H1 (cell line): ENCODE data around the gene PPME1. TPM values are rescaled to one million over a fixed set of nuclear protein-coding genes. Genes with fewer than 3 reads are reported as not detected.

ENCODE experiments used
- CTCF ChIA-PET: fragments of 300-600 bp; sonication (Branson Sonifier 250); formaldehyde crosslinking; loops from one replicate; lab custom pipeline; 2021; ENCODE audit not compliant: partially characterized antibody; lab: Charles Lee
- POLR2A ChIA-PET: fragments of 300-600 bp; sonication (Branson Sonifier 250); formaldehyde crosslinking; loops from one replicate; lab custom pipeline; 2021; ENCODE audit warnings: inconsistent platforms; ENCODE audit not compliant: partially characterized antibody; lab: Charles Lee
- DNase-seq, 2 experiments: peaks; one replicate each; pipeline versions ENCODE4 v3.0.0 to v3.0.0-alpha.2; 2010 to 2022; ENCODE audit warnings: low spot score in 2 of 2, low read depth in 1 of 2, mixed read lengths in 1 of 2
- FAIRE-seq: peaks from 2 replicates; lab custom pipeline; 2011; peaks lifted over from hg19 to GRCh38; lab: Jason Lieb, UNC
- H2AFZ ChIP-seq: 2 replicates; pipeline ENCODE4 v1.8.1; 2012; ENCODE audit warnings: low read length, inconsistent platforms
- H2AK5ac ChIP-seq: 2 replicates; pipeline ENCODE4 v1.6.1; 2013; ENCODE audit warnings: low read depth, low read length
- H2BK120ac ChIP-seq: replicated peaks from 2 replicates; pipeline ENCODE3; 2013; ENCODE audit warnings: low read depth, low read length, inconsistent platforms
- H2BK12ac ChIP-seq: 2 replicates; pipeline ENCODE4 v1.6.1; 2013; ENCODE audit warnings: low read depth, low read length
- H2BK15ac ChIP-seq: 2 replicates; pipeline ENCODE4 v1.6.1; 2013; ENCODE audit warnings: low read length
- H2BK20ac ChIP-seq: 2 replicates; pipeline ENCODE4 v1.6.1; 2013; ENCODE audit warnings: low read length
- H2BK5ac ChIP-seq: 2 replicates; pipeline ENCODE4 v1.6.1; 2013; ENCODE audit warnings: low read depth, low read length
- H3K14ac ChIP-seq: 2 replicates; pipeline ENCODE4 v1.6.1; 2013; ENCODE audit warnings: inconsistent platforms; ENCODE audit not compliant: insufficient read length
- H3K18ac ChIP-seq: 2 replicates; pipeline ENCODE4 v1.6.1; 2013; ENCODE audit warnings: low read length; ENCODE audit errors: extremely low read depth
- H3K23ac ChIP-seq: 2 replicates; pipeline ENCODE4 v1.6.1; 2013; ENCODE audit warnings: inconsistent platforms; ENCODE audit not compliant: insufficient read length
- H3K23me2 ChIP-seq: 2 replicates; pipeline ENCODE4 v1.6.1; 2013; ENCODE audit warnings: low read depth, low read length
- H3K27ac ChIP-seq: 2 replicates; pipeline ENCODE4 v1.6.1; 2011; ENCODE audit warnings: low read depth, low read length, inconsistent platforms
- H3K27me3 ChIP-seq, 4 experiments: replicated peaks in 1 of 4; 1 replicate in 1 of 4; 2 replicates in 3 of 4; pipeline versions ENCODE4 v1.6.1 to v1.8.1; 2011 to 2013; ENCODE audit warnings: low read length in 3 of 4, mild to moderate bottlenecking in 3 of 4, inconsistent platforms in 2 of 4, mixed read lengths in 2 of 4, moderate library complexity in 1 of 4; ENCODE audit not compliant: control insufficient read depth in 3 of 4, insufficient read depth in 3 of 4; ENCODE audit errors: extremely low read depth in 1 of 4
- H3K36me3 ChIP-seq, 4 experiments: 2 replicates each; pipeline versions ENCODE4 v1.6.1 to v1.8.1; 2011 to 2013; ENCODE audit warnings: mild to moderate bottlenecking in 4 of 4, low read length in 3 of 4, moderate library complexity in 2 of 4, control low read depth in 1 of 4, inconsistent platforms in 1 of 4; ENCODE audit not compliant: insufficient read depth in 4 of 4, control insufficient read depth in 2 of 4
- H3K4ac ChIP-seq: replicated peaks from 2 replicates; pipeline ENCODE3; 2013; ENCODE audit warnings: low read length, low read depth, mixed read lengths, inconsistent platforms; ENCODE audit not compliant: insufficient read length
- H3K4me1 ChIP-seq, 4 experiments: replicated peaks in 1 of 4; 1 replicate in 1 of 4; 2 replicates in 3 of 4; pipeline versions ENCODE4 v1.6.1 to v1.8.1; 2011 to 2013; ENCODE audit warnings: low read length in 3 of 4, inconsistent platforms in 2 of 4, mixed read lengths in 1 of 4; ENCODE audit not compliant: insufficient read depth in 4 of 4, control insufficient read depth in 3 of 4
- H3K4me2 ChIP-seq, 2 experiments: 2 replicates each; pipeline versions ENCODE4 v1.6.1 to v1.8.1; 2011 to 2013; ENCODE audit warnings: low read depth in 2 of 2, low read length in 2 of 2, control low read depth in 1 of 2, inconsistent platforms in 1 of 2, mild to moderate bottlenecking in 1 of 2; ENCODE audit not compliant: insufficient read depth in 1 of 2
- H3K4me3 ChIP-seq, 4 experiments: fragments of 200-600, 300-600 bp in 1 of 4; sonication (generic), shearing (Covaris generic), sonication (Bioruptor Twin) in 1 of 4; 2 replicates each; pipeline versions ENCODE4 v1.5.1 to v1.8.1; 2011 to 2016; ENCODE audit warnings: low read length in 4 of 4, low read depth in 3 of 4, control low read depth in 2 of 4, inconsistent platforms in 2 of 4, mild to moderate bottlenecking in 2 of 4, mixed read lengths in 1 of 4, moderate library complexity in 1 of 4; ENCODE audit not compliant: insufficient read depth in 2 of 4; ENCODE audit errors: extremely low read depth in 1 of 4
- H3K56ac ChIP-seq: replicated peaks from 2 replicates; pipeline ENCODE3; 2013; ENCODE audit warnings: low read depth, mild to moderate bottlenecking, mixed read lengths, low read length, inconsistent platforms; ENCODE audit not compliant: insufficient read length
- H3K79me1 ChIP-seq: 2 replicates; pipeline ENCODE4 v1.6.1; 2013; ENCODE audit warnings: low read depth, low read length, control low read depth
- H3K79me2 ChIP-seq, 2 experiments: 2 replicates each; pipeline versions ENCODE4 v1.6.1 to v1.8.1; 2012 to 2013; ENCODE audit warnings: low read length in 2 of 2, mild to moderate bottlenecking in 2 of 2, inconsistent platforms in 1 of 2; ENCODE audit not compliant: insufficient read depth in 2 of 2, control insufficient read depth in 1 of 2
- H3K9ac ChIP-seq, 4 experiments: replicated peaks in 1 of 4; 1 replicate in 1 of 4; 2 replicates in 3 of 4; pipeline versions ENCODE4 v1.6.1 to v1.8.1; 2011 to 2013; ENCODE audit warnings: low read depth in 3 of 4, low read length in 3 of 4, control low read depth in 2 of 4, mild to moderate bottlenecking in 2 of 4, moderate library complexity in 2 of 4, inconsistent platforms in 1 of 4; ENCODE audit errors: extremely low read depth in 1 of 4
- H3K9me3 ChIP-seq, 2 experiments: 2 replicates each; pipeline versions ENCODE4 v1.6.1 to v1.8.1; 2012 to 2013; ENCODE audit warnings: mild to moderate bottlenecking in 2 of 2, moderate library complexity in 2 of 2, control low read depth in 1 of 2, inconsistent platforms in 1 of 2, low read depth in 1 of 2, low read length in 1 of 2, mixed read lengths in 1 of 2; ENCODE audit not compliant: insufficient read depth in 2 of 2
- H4K20me1 ChIP-seq, 2 experiments: replicated peaks in 1 of 2; 2 replicates each; pipeline versions ENCODE3 to v1.8.1; 2011 to 2013; ENCODE audit warnings: inconsistent platforms in 2 of 2, low read length in 2 of 2, mild to moderate bottlenecking in 1 of 2; ENCODE audit not compliant: insufficient read depth in 2 of 2, control insufficient read depth in 1 of 2
- H4K5ac ChIP-seq: 2 replicates; pipeline ENCODE4 v1.6.1; 2013; ENCODE audit warnings: low read length, low read depth, mixed read lengths, inconsistent platforms; ENCODE audit not compliant: insufficient read length
- H4K8ac ChIP-seq: 2 replicates; pipeline ENCODE4 v1.8.0; 2013; ENCODE audit warnings: mild to moderate bottlenecking, moderate library complexity, low read length, inconsistent platforms; ENCODE audit not compliant: insufficient read depth; ENCODE audit errors: extremely low read depth
- H4K91ac ChIP-seq: replicated peaks from 2 replicates; pipeline ENCODE3; 2013; ENCODE audit warnings: low read length, mixed read lengths, inconsistent platforms; ENCODE audit not compliant: insufficient read length
- BRCA1 ChIP-seq: IDR thresholded peaks from 2 replicates; pipeline ENCODE4 v1.6.1; 2012; ENCODE audit warnings: low read depth, low read length, improper control_type of control experiment
- CEBPB ChIP-seq: IDR thresholded peaks from 2 replicates; pipeline ENCODE4 v1.6.1; 2012; ENCODE audit warnings: low read depth, low read length
- CHD2 ChIP-seq: IDR thresholded peaks from 2 replicates; pipeline ENCODE4 v1.6.1; 2012; ENCODE audit warnings: low read length, improper control_type of control experiment
- HDAC6 ChIP-seq: IDR thresholded peaks from one replicate; pipeline ENCODE4 v1.7.1; 2012; ENCODE audit warnings: low read depth, mild to moderate bottlenecking, inconsistent platforms, low read length, moderate library complexity
- JUND ChIP-seq: IDR thresholded peaks from 2 replicates; pipeline ENCODE4 v1.6.1; 2011; ENCODE audit warnings: mild to moderate bottlenecking, improper control_type of control experiment, low read length
- MAFK ChIP-seq: IDR thresholded peaks from 2 replicates; pipeline ENCODE4 v1.6.1; 2012; ENCODE audit warnings: low read depth, mild to moderate bottlenecking, improper control_type of control experiment, low read length
- POLR2A ChIP-seq, 2 experiments: IDR thresholded peaks; 1 replicate in 1 of 2; 2 replicates in 1 of 2; pipeline ENCODE4 v1.6.1; 2011; ENCODE audit warnings: low read depth in 2 of 2, low read length in 2 of 2, mild to moderate bottlenecking in 2 of 2; ENCODE audit errors: control extremely low read depth in 1 of 2
- POLR2AphosphoS5 ChIP-seq: IDR thresholded peaks from 2 replicates; pipeline ENCODE4 v1.6.1; 2011; ENCODE audit warnings: low read depth, low read length
- RFX5 ChIP-seq: IDR thresholded peaks from 2 replicates; pipeline ENCODE4 v1.6.1; 2011; ENCODE audit warnings: low read depth, low read length, improper control_type of control experiment, borderline replicate concordance
- SIN3A ChIP-seq, 2 experiments: IDR thresholded peaks in 1 of 2; conservative IDR thresholded peaks in 1 of 2; 2 replicates each; pipeline ENCODE4 v1.6.1; 2011 to 2012; ENCODE audit warnings: low read length in 2 of 2, improper control_type of control experiment in 1 of 2, low read depth in 1 of 2, mild to moderate bottlenecking in 1 of 2
- SUZ12 ChIP-seq: fragments of 200-600 bp; sonication (generic); IDR thresholded peaks from 2 replicates; pipeline ENCODE4 v1.6.1; 2012; ENCODE audit warnings: mild to moderate bottlenecking, inconsistent platforms, low read length, moderate library complexity, mixed read lengths
- TAF1 ChIP-seq: IDR thresholded peaks from 2 replicates; pipeline ENCODE4 v1.6.1; 2011; ENCODE audit warnings: mild to moderate bottlenecking, low read depth, low read length
- TCF12 ChIP-seq: IDR thresholded peaks from 2 replicates; pipeline ENCODE4 v1.6.1; 2011; ENCODE audit warnings: low read depth, mild to moderate bottlenecking, low read length
- WGBS, 2 experiments: shearing (Covaris generic) in 1 of 2; methylation state at CpG; one replicate each; pipeline versions ENCODE4 v1.1.6 to v1.1.7; 2013 to 2015; ENCODE audit warnings: low lambda C conversion rate in 2 of 2, mixed read lengths in 2 of 2, inconsistent platforms in 1 of 2, low coverage in 1 of 2, missing lambda C conversion rate in 1 of 2; ENCODE audit not compliant: insufficient replicate concordance in 2 of 2, insufficient coverage in 1 of 2, insufficient read length in 1 of 2; ENCODE audit errors: extremely low coverage in 1 of 2, missing lambda C conversion rate in 1 of 2; 5-methylcytosine and 5-hydroxymethylcytosine counted together
- polyA plus RNA-seq, 7 experiments: library from polyadenylated mRNA; depleted of rRNA in 3 of 7; stranded (reverse) in 5 of 7; unstranded in 2 of 7; fragments of >200 nt in 5 of 7; fragments of 200-250 nt in 2 of 7; gene quantifications; 1 replicate in 5 of 7; 2 replicates in 1 of 7; 4 replicates in 1 of 7; pipeline versions ENCODE4 v1.2.1 to v1.2.3, GENCODE V29; 2011 to 2013; ENCODE audit warnings: missing spikeins in 2 of 7, mixed read lengths in 2 of 7
- total RNA-seq: library from RNA; stranded (reverse); fragmentation: NEBNext Ultra II Directional; extraction: Animal tissue kit (Norgen Biotek cat#: 25700); gene quantifications from 2 replicates; pipeline ENCODE4 v1.2.1, GENCODE V29; 2021

Gene PPME1
- total and polyA plus RNA-seq, 2 of the 8 experiments (the other 6 are each of a cell fraction or from before 2014, with no cell fraction given), result 55.1 to 64.5 TPM

- Histone ChIP-seq H3K79me2 (no peaks in the 10 kb centered on the region), H3K4me1 (no peaks in the 10 kb centered on the region), H4K91ac (no peak overlapping the region), H2AK5ac (no peak overlapping the region), H3K27me3 (no peaks in the 10 kb centered on the region), H3K9ac (no peak overlapping the region), H3K36me3 (no peaks in the 10 kb centered on the region), H3K4me2 (no peak overlapping the region), H2BK5ac (no peak overlapping the region), H4K20me1 (no peaks in the 10 kb centered on the region), H2AFZ (no peak overlapping the region), H2BK20ac (no peak overlapping the region), H3K18ac (no peak overlapping the region), H3K4ac (no peak overlapping the region), H2BK15ac (no peak overlapping the region), H3K9me3 (no peaks in the 10 kb centered on the region), H2BK12ac (no peak overlapping the region), H4K8ac (no peak overlapping the region), H3K14ac (no peak overlapping the region), H3K27ac (no peak overlapping the region), H3K79me1 (no peaks in the 10 kb centered on the region), H2BK120ac (no peak overlapping the region), H4K5ac (no peak overlapping the region), H3K23ac (no peak overlapping the region), H3K56ac (no peak overlapping the region), H3K4me3 (no peak overlapping the region), H3K23me2 (no peaks in the 10 kb centered on the region)
- 80% methylated on average over 4 of the region's 4 CpGs; no CpG with 5 or more reads in 1 of the 2 experiments for WGBS, 2 experiments
- no peak for FAIRE-seq
- CTCF ChIA-PET, result interaction anchor here (0.9 to 2.0 kb wide), 4 partner anchors 10 to 434 kb away, joined by 3 to 19 read pairs (median 4); no protein-coding TSS in a partner anchor
- POLR2A ChIA-PET, result no interaction called here
- no peak for TF ChIP-seq TAF1
- no peak for TF ChIP-seq MAFK
- no peak for TF ChIP-seq HDAC6
- TF ChIP-seq POLR2AphosphoS5, result no peak
- no peak for TF ChIP-seq JUND
- TF ChIP-seq TCF12, result no peak
- no peak for TF ChIP-seq SUZ12
- no peak for TF ChIP-seq POLR2A (IDR thresholded peaks at IDR 0.05; ENCODE audit: control extremely low read depth in 1 of 2, low read depth in 2 of 2, low read length in 2 of 2)
- no peak for TF ChIP-seq CEBPB
- no peak for TF ChIP-seq BRCA1
- TF ChIP-seq SIN3A (conservative IDR thresholded peaks at IDR 0.05 in 1 of 2, IDR thresholded peaks at IDR 0.05 in 1 of 2; ENCODE audit: low read depth in 1 of 2, low read length in 2 of 2), result no peak
- no peak for TF ChIP-seq RFX5
- TF ChIP-seq CHD2, result no peak
- no peak for DNase-seq
Measured at GRCh38 chr11:74268456-74268855, 97.4 kb downstream of the PPME1 start.
